GM18511 (cell line): ENCODE data around the gene AMPH.

ENCODE experiments used
- ATAC-seq: cut with Tn5 transposase; IDR thresholded peaks from one replicate; pipeline ENCODE4 v1.9.1; 2021; ENCODE audit warnings: mild to moderate bottlenecking, moderate library complexity; ENCODE audit not compliant: unreplicated experiment

The AMPH gene

DNA sequence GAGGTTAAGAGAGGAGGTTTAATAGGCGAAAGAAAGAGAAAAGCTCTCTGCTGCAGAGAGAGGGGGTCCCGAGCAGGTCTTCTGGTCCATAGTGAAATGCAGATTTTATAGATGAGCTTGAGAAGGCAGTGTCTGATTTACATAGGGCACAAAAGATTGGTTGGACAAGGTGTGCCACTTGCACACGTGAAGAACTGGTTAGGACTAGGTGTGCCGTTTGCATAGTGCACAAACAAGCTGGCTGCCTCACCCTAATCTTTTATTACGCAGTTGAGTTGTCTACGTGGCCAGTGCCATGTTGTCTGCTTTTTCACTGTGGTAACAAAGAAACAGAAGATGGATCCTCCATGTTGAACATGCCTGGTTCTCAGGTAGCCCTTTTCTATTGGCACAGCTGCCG, 82.6 kb downstream of the AMPH start:
- ATAC-seq = no peak

DNA sequence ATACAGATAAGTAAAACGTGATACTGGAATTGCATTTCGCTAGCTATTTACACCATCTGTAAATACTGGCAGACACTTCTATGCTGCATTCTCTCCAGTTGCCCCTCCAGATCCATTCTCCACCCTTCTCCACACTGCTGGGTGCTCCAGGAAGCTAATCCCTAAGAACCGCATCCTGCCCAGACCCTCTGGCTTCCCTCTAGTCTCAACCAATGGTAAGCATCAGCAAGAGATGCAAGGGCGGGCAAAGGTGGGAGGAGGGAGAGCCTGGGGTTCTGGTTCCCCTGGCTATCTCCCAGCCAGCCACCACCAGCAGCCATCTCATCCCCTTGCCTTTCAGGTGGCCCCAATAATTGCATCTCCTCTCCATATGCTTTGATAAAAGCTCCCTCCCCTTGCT, 84.4 kb downstream of the AMPH start:
- no peak for ATAC-seq

DNA sequence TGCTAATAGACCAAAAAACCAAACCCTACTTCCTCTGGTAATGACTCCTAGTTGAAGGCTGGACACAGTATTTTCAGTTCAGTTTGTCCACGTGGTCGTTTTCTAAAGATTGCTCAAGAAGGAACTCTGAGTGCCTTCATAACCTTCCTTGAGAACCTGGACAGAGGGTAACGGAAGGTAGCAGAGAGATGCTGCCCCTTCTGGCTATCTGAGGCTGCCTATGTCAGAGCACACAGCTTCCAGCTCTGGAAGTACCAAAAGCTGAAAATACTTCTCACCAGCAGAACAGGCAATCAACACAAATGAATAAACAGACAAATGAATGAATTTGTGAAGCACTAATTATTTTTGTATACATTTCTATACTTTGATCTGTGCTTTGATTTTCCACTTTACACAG, 85.2 kb downstream of the AMPH start:
- no peak for ATAC-seq

DNA sequence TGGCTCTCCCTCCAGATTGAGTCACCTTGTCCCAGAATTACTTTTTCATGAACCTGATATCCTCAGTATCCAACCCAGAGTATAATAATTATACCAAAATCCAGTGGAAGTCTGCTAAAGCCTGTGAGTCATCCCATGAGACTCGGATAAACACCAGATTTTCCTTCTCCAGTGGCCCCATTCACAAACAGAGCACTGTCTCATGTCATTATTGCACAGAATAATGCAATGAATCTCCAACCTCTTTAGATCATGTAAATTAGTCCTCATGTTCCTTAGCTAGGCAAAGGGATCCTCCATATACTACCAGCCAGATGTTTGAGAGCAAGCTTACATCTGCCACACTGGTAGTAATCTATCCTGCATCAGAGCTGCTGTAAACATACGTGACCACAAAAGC, 89.0 kb downstream of the AMPH start:
- ATAC-seq = no peak

DNA sequence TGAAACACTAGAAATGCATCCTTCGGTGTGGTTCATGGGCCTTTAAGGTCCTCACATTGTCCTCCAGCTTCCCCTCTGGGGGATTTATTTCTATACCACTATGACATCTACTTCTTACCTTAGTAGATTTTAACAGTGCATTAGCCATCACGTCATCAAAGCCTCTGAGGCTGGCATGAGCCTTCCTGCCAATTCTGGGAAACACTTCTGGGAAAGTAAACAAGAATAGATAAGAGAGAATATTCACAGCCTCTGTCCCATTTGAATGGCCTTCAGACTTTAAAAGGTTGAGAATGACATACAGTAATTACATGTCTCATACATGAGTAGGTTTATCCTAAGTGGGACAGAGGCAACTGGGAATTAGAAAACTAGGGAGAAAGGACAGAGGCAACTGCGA, 89.7 kb downstream of the AMPH start:
- no peak for ATAC-seq

DNA sequence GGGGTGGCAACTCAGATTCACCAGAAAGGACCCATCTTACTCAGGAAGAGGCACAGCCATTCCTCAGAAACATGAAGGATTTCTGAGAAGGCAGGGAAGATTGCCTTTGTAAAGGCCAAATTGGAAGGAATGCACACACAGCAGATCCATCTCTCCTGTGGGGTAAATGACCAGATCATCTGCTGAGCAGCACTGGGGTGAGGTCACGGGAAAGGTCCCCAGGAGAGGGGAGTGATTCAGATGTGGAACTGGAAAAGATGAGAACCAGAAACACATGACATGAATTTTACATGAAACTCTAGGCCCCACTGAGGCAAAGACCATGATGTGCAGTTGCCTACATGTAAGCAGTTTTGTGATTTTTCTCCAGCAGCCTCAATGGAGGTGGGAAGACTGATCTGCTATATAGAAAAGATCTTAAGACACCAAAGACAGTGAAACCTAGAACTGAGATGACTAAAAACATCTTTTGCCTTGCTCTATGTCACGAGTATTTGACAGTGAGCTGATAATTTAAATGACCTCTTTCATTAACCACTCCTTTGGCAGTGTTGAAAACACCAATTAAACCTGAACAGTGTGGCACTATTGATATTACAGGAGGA, 91.6 kb downstream of the AMPH start:
- no peak for ATAC-seq

DNA sequence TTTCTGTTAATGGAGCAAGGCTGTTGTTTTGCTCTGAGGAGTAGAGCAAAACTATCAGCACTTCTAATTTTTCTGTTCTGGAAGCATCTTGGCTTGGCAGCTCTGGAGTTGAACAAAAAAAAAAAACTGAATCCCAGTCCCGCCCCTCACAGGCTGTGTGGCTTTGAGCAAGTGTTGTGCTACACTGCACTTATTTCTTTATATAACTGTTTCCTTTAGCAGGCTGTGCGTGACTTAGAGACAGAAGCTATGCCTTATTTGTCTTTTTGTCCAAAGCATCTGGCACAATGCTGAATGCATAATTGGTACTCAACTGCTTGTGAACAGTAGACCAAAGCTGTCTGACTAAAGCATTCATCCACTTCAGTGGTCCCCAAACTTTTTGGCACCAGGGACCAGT, 96.1 kb downstream of the AMPH start:
- no peak for ATAC-seq

DNA sequence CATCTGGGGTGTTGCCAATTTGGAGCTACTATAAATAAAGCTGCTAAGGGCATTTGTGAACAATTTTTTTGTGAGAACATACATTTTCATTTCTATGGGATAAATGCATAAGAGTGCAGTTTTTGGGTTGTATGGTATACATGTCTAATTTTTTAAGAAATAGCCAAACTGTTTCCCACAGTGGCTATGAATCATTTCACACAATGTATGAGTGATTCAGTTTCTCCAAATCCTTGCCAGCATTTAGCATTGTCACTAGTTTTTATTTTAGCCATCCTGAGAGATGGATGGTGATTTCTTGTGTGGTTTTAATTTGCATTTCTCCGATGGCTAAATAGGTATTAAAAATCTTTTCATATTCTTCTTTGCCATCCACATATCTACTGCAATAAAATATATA, 105.3 kb downstream of the AMPH start:
- ATAC-seq = no peak

DNA sequence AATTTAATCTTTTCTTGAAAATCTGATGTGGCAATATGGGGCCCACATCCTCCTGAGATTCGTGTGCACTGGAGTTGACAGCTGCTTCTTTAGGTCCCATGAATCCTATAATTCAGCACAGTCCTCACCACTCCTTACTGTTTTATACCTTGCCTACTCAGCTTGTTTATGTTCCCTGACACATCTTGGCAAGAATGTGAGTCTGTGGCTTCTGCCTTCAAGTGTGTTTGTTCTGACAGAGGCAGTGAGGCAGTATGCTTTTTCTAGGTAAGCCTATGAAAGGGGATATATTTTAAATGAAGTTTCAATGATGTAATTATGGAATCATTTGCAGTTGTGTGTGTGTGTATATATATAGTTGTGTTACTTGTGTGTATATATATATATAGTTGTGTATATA, 106.4 kb downstream of the AMPH start:
- no peak for ATAC-seq

DNA sequence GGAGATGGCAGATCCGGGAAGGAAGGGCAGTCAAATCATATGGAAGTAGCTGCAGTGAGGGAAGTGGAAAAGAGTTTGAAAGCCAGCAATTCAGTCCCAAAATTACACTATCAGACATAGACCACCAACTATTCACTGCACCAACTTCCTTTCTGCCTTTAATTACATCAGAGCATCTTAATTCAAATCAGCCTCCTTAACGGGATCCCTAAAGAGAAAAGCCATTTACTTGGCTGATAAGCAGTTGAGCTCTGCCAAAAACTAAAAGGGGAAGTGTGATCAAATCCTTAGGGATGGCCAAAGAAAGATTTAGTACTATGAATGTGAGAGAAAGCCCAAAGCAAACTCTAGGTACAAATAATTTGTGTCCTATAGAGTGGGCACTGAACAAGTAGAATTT, 110.4 kb downstream of the AMPH start:
- ATAC-seq = no peak

DNA sequence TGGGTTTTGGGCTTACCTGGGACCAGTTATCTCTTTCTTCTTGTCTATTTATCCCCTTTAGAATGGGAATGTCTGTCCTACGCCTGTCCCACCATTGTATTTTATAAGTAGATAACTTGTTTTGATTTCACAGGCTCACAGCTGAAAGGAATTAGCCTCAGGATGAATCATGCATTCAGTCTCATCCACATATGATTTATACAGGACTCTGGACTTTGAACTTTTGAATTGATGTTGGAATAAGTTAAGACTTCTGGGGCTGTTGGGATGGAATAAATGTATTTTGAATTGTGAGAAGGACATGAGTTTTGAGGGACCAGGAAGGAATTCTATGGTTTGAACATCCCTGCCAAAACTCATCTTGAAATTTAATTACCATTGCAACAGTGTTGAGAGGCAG, 112.6 kb downstream of the AMPH start:
- no peak for ATAC-seq

DNA sequence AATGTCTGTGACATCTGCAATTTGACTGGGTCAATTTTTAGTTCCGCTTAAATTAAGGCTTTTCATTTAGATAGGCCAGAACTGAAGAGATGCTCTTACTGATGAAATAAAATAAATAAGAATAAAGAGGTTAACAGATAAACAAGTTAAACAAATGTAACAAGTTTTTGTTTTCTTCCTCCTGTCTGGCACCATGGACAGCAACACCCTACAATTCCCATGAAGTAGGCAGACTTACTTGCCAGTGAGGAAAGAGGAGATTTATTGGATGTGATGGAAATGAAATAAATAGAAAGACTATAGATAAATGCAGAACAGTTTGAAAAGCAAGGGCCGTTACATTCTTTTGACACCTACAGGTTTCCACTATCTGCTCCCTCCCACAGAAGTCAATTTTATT, 118.5 kb downstream of the AMPH start:
- ATAC-seq = no peak

DNA sequence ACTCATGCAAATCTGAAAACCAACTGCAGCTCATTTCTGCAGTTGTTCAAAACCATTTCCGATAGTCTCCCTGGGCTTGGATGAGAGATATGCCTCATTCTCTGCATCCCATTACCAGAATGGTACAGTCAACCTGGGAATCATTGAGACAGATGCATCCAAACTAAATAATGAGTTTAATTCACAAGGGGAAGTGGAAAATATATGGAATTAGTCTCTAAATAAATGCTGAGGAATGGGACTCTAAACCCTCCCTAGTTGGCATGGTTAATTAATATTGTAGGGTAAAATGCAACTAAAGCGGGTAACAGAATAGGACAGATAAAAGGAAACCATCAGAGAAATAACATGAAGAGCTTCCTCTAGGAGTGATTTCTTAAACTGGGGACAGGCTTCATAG, 118.9 kb downstream of the AMPH start:
- no peak for ATAC-seq

DNA sequence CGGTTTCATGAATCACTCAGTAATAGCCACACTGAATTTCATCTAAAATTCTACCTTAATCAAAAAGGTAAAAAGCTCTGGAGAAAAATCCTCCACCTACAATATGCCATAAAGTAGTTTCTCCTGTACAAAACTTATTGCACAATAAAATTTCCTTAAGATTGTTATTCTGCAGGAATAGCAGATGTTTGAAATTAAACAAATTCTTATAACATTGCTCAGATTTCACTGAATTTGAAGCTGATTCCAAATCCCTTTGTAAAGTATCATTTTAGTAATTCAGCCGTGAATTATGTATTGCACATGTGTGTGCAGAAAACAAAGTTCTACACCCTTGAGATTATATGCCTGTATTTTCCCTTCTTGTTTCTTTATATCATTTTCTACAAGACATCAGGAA, 123.8 kb downstream of the AMPH start:
- no peak for ATAC-seq

DNA sequence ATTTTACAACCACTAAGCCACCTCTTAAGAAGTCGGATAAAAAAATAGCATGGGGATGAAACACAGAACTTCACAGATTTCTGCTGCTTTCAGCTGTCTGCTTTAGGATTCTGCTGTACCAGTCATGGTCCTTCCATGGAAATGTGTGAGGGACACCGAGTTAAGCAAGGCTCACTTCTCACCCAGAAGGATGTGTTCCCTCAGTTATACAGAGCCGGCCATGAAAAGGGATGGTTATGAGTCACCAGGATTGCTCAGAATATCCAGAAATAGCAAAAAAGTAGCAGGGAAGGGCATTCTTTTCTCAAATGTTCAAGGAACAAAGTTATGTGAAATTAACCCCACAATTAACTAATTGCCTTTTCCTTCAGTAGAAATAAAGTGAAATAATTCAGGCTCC, 124.4 kb downstream of the AMPH start:
- no peak for ATAC-seq

DNA sequence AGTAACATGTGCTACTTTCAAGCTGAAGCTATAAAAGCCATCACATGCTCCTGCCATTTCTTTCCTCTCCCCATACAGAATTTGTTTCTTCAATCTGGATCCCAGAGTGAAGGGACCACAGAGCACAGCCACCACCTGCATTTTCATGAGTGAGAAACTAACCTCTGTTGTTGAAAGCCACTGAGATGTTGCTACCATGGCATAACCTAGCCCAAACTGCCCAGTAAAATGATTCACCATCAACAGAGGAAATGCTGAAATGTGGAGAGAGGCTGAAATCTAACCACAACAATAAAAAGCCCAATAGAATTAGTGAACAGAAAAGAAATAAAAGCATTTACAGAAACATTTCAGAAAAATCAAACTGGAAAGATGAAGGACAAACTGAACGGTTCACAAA, 125.2 kb downstream of the AMPH start:
- ATAC-seq = no peak

DNA sequence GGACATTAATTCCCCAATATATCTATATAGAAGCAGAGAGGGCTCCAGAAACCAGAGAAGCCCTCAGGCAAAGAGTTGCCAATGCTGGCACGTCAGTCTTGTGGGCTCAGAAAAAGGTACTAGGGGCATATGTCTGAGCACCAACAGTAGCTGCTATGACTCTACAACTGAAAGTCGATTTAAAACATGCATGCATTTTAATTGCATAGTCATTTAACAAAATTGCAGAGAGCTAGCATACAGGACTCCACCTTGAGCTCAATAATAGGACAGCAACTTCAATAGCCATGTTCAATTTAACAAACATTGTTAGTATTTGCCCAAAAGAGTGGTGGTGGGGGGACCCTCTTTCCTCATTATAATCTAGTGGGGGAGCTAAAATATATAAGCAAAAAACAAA, 126.5 kb downstream of the AMPH start:
- no peak for ATAC-seq

DNA sequence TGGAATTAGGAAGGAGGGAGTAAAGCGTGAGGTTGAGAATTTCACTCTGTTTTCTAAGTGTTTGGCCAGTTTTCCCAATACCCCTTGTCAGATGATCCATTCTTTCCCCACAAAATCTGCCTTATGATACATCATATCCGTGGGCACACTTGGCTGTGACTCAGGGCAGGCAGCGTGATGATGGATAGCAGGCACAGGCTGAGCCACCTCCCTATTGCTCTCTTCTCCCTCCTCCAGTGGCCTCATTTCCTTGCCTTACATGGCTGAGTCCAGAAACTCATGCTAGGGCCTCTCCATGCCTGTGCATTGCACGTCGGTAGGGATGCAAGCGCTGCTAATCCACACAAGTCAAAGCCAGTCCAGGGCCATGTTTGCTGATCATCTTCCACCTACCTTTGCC, 128.3 kb downstream of the AMPH start:
- no peak for ATAC-seq

DNA sequence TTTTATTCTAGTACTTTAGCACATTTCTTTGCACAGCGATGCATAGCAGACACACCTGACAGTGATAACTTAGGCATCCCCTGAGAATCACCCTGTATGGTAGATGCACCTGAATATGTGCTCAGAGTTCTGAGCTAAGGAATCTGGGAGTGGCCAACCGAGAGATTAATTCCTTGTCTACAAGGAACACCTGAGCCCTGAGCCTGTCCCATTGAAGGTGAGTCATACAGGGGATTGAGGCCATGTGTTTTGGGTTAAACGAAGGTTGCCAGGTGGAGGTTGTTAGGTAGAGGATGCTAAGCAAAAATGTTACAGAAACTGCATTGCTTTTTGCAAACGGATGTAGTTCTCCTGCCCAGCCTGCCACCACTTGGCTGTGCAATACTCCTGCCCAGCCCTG, 128.9 kb downstream of the AMPH start:
- ATAC-seq = no peak

DNA sequence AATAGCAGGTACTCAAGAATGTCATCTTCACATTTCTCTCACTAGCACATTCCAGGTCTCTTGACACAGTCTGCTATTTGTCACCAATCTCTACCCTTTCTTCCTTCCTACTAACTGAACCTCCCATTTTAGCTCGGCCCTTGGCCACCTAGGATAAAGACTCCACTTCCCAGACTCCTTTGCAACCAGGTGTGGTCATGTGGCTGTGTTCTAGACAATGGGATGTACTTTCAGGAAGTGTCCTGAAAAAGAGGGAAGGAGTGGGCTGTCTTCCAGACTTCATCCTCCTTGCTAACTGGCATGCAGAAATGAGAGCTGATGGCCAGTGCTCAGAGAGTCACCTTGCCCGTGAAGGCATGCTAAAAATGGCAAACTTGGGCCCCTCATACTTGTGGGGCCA, 139.2 kb downstream of the AMPH start:
- ATAC-seq = no peak

DNA sequence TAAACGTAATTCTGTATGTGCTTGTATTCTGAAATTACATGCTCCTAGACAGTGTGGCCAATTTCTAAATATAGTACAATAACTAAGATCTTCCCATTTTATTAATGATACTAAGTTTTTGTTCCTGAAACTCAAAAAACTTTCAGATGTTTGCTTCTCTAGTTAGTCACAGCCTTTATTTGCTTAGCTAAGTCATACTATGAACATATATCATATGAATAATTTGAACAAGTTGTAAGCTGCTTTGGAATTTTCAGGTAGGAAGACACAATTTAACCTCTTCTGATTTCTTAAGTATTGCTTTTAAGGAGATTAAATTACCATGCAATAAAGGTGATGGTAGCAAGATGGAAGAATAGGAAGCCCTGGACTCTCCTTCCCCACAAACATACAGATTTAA, 148.7 kb downstream of the AMPH start:
- no peak for ATAC-seq

DNA sequence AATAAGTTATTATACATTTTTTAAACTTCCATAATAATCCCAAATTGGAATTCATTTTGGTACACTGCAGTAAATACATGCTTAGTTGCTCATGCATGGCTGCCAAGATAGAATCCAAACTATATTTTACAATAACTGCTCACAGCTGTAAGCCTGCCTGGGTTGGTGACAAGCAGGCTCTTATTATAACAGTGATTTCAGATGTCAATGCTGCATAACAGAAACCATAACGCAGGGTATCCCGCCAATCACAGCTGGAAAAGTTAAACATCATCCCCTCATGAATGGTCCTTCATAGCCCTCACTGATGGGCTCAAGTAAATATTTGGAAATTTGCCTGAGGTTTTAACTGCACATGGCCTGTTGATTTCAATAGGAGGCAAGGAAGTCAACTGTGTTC, 149.8 kb downstream of the AMPH start:
- no peak for ATAC-seq

DNA sequence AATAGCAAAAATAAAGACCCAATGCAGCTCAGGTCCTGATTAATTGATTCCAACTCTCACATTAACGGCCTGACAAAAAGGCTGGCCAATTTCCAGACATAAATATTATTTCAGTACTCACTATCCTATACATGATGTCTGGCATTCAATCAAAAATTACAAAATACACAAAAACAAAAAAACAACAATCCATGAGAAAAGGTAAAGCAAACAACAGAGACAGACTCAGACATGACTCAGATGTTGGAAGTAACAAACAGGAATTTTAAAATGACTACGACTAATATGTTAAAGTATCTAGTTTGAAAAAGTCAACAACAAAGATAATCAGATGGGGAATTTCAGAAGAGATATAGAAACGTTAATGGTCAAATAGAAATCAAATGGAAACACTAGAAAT, 152.8 kb downstream of the AMPH start:
- ATAC-seq = no peak

DNA sequence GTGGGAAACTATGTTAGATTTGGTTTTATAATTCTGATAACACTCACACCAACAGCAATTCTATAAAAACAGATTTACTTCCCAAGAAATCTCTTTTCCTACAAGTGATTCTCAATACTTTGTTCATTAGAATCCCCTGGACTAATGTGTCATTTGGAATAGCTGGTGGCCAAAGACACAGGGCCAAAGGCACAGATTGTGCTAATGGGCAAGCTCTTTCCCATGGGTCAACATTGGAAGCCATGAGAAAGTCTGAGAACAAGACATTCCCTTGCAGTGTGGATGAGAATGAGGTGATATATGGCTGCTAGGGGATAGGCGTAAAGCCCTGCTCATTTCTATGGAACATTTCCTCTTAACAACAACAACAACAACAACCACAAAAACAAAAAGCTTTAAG, 153.8 kb downstream of the AMPH start:
- ATAC-seq = no peak
